Measurements from ENCODE around the gene THUMPD3. TPM values are rescaled to one million over a fixed set of nuclear protein-coding genes. Genes with fewer than 3 reads are reported as not detected.

The THUMPD3 gene
- total RNA-seq, 1 donor from 2014 or later, result 25.5 TPM

DNA sequence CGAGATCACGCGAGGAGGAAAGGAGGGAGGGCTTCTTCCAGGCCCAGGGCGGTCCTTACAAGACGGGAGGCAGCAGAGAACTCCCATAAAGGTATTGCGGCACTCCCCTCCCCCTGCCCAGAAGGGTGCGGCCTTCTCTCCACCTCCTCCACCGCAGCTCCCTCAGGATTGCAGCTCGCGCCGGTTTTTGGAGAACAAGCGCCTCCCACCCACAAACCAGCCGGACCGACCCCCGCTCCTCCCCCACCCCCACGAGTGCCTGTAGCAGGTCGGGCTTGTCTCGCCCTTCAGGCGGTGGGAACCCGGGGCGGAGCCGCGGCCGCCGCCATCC, 33.4 kb downstream of the THUMPD3 start:
- H3K9me3 ChIP-seq, result no peaks in the 10 kb centered on the region
- H3K27ac ChIP-seq, result peak overlapping the region; percentile 99
- TF ChIP-seq POLR2A (IDR thresholded peaks at IDR 0.05) (peak in 1 of 2 donors; percentile 40), POLR2AphosphoS5 (IDR thresholded peaks at IDR 0.05; ENCODE audit: insufficient read depth in 1 of 2, low read depth in 1 of 2) (peak in 1 of 2 donors; percentile 1)
- TF ChIP-seq, protein P1, sequence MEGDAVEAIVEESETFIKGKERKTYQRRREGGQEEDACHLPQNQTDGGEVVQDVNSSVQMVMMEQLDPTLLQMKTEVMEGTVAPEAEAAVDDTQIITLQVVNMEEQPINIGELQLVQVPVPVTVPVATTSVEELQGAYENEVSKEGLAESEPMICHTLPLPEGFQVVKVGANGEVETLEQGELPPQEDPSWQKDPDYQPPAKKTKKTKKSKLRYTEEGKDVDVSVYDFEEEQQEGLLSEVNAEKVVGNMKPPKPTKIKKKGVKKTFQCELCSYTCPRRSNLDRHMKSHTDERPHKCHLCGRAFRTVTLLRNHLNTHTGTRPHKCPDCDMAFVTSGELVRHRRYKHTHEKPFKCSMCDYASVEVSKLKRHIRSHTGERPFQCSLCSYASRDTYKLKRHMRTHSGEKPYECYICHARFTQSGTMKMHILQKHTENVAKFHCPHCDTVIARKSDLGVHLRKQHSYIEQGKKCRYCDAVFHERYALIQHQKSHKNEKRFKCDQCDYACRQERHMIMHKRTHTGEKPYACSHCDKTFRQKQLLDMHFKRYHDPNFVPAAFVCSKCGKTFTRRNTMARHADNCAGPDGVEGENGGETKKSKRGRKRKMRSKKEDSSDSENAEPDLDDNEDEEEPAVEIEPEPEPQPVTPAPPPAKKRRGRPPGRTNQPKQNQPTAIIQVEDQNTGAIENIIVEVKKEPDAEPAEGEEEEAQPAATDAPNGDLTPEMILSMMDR (IDR thresholded peaks at IDR 0.05), result no peak
- no peaks in the 10 kb centered on the region for H3K27me3 ChIP-seq
- H3K4me3 ChIP-seq, result peak overlapping the region; percentile 95 to 99
- intact Hi-C loops (cut with DNase I), result no loop called here
- peak; percentile 96 to 99 for DNase-seq (ENCODE audit: extremely low spot score in 2 of 2)
- H3K4me1 ChIP-seq, result peaks cover 72% of the 10 kb centered on the region
- no peaks in the 10 kb centered on the region for H3K36me3 ChIP-seq

DNA sequence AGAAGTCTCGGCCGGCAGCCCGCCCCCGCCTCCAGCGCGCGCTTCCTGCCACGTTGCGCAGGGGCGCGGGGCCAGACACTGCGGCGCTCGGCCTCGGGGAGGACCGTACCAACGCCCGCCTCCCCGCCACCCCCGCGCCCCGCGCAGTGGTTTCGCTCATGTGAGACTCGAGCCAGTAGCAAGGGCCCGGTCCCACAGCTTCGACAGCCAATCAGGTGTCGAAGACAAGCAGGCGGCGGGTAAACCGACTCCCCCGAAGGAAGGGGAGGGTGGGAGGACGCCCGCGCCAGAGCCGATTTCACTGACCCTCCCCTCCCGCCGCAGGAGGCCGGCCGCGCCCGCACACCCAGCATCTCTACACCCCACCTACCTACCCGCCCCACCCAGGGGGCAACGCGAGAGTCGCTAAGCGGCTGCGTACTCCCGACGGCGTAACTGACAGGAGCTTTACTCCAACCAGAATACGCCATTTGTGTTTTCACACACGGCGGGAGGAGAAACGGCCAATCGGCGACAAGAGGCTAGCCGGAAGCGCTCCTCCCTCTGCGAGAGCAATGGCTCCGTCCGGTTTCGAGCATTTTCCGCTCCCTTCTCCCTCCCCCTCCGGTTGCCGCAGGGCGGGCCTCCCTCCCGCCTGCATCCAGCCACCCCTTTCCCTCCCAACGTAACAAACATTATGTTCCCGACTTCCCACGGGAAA, 33.9 kb downstream of the THUMPD3 start:
- Histone ChIP-seq H3K4me1 (peaks cover 74% of the 10 kb centered on the region), H3K27me3 (no peaks in the 10 kb centered on the region), H3K9me3 (no peaks in the 10 kb centered on the region), H3K4me3 (peak overlapping the region; percentile 95 to 99), H3K36me3 (no peaks in the 10 kb centered on the region), H3K27ac (peak overlapping the region; percentile 99)
- intact Hi-C loops (cut with DNase I), result no loop called here
- TF ChIP-seq, protein P1 (IDR thresholded peaks at IDR 0.05), result no peak
- TF ChIP-seq POLR2AphosphoS5 (IDR thresholded peaks at IDR 0.05; ENCODE audit: insufficient read depth in 1 of 2, low read depth in 1 of 2), result peak; percentile 77 to 92
- DNase-seq (ENCODE audit: extremely low spot score in 2 of 2), result peak; percentile 99 to 100

DNA sequence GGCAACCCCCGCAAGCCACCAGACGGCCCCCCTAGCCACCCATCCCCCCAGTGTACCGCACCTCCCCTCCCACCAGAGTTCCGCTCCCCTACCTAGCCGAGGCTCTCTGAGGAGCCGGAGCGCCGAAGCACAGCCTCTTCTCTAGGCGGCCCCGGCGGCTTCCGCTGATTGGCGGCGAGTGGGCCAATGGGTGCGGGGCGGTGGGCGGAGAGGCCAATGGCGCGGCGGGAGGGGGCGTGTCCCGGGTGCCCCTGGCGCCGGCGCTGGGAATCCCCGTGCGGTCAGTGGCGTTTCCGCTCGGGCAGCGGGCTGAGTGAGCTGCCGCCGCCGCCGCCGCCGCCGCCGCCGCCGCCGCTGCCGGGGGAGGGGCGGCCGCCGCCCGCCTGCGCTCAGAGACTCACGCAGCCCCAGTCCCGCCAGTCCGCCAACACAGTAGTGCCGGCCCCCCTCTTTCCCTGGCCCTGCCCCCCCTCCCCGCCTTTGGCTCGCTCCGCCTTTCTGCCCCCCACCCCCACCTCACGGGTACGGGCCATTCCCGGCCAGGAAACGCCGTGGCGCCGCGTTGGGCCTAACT, 34.6 kb downstream of the THUMPD3 start, which contains the start of gene SETD5:
Gene SETD5 (plus strand): TSS at position 284 of the 574 bp plus-strand sequence. CDS start 31,324 bp downstream, outside the sequence.
- Histone ChIP-seq H3K36me3 (no peaks in the 10 kb centered on the region), H3K27ac (peak within 1 kb of the TSS; percentile 99), H3K4me3 (peak within 1 kb of the TSS; percentile 95 to 99), H3K9me3 (no peaks in the 10 kb centered on the region), H3K27me3 (no peaks in the 10 kb centered on the region), H3K4me1 (peaks cover 74% of the 10 kb centered on the region)
- TF ChIP-seq, protein P1 (IDR thresholded peaks at IDR 0.05), result no peak
- TF ChIP-seq POLR2A (IDR thresholded peaks at IDR 0.05), result peak in 1 of 2 donors; percentile 86
- TF ChIP-seq POLR2AphosphoS5 (IDR thresholded peaks at IDR 0.05; ENCODE audit: insufficient read depth in 1 of 2, low read depth in 1 of 2), result peak in 1 of 2 donors; percentile 87
- intact Hi-C loops (cut with DNase I), result no loop called here
- peak; percentile 97 to 98 for DNase-seq (ENCODE audit: extremely low spot score in 2 of 2)

DNA sequence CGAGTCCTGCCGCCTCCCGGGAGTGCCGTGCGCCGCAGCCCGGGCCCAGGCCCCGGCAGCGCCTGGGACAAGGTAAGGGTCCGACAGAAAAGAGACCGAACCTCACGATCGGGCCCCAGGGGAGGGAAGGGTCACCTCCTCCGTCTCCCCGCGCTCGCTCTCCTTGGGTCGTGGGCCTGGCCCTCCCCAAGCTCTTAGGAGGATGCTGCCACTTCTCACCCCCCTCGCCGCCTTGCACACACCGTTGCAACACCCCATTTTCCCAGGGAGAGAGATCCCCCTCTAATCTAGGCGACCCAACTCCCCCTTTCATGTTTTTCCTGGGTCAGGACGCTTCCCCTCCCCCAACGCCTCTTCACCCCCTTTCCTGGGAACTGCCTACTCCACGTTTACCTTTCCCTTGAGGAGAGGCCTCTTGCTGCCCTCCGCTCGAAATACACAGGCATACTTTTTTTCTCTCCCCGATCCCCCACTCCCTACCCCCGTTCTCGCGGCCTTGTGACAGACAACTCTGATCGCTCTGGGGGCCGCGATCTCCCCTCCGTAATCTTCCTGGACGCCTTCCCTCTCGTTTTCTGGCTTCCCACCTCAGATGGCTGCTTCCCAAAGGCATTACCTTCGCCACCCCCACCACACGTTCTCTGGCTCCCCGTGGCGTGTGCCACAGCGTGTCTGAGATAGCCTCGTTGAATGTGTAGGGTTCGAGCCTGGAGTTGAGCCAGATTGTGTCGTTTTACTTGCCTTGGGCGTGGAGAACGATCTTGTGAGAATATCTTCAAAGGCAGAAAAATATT, 35.2 kb downstream of the THUMPD3 start:
- Histone ChIP-seq H3K4me3 (peak overlapping the region; percentile 95 to 99), H3K4me1 (peaks cover 74% of the 10 kb centered on the region), H3K36me3 (no peaks in the 10 kb centered on the region), H3K27me3 (no peaks in the 10 kb centered on the region), H3K27ac (peak overlapping the region; percentile 99), H3K9me3 (no peaks in the 10 kb centered on the region)
- peak in 1 of 2 donors; percentile 89 for DNase-seq (ENCODE audit: extremely low spot score in 2 of 2)
- intact Hi-C loops (cut with DNase I), result no loop called here
- no peak for TF ChIP-seq POLR2A (IDR thresholded peaks at IDR 0.05)
- TF ChIP-seq POLR2AphosphoS5 (IDR thresholded peaks at IDR 0.05; ENCODE audit: insufficient read depth in 1 of 2, low read depth in 1 of 2), result no peak
- TF ChIP-seq, protein P1 (IDR thresholded peaks at IDR 0.05), result no peak

Data from vagina (tissue), 2 donors.